GM10266 (cell line): ENCODE data around the gene POLK.
"Not testable (repeated sequence)": the region's sequence is repeated elsewhere in the genome, so short reads cannot be mapped to it uniquely, and the experiment has no call there.

ENCODE experiments used
- DNase-seq: peaks from one replicate; pipeline ENCODE4 v3.0.0; 2012; ENCODE audit errors: extremely low spot score
- TF ChIP-seq, protein P1 (sequence below): IDR thresholded peaks from 2 replicates; pipeline ENCODE4 v1.5.1; 2012; ENCODE audit warnings: mild to moderate bottlenecking, low read depth; ENCODE audit not compliant: control insufficient read depth, insufficient read depth; ENCODE audit errors: missing control alignments

The POLK gene

DNA sequence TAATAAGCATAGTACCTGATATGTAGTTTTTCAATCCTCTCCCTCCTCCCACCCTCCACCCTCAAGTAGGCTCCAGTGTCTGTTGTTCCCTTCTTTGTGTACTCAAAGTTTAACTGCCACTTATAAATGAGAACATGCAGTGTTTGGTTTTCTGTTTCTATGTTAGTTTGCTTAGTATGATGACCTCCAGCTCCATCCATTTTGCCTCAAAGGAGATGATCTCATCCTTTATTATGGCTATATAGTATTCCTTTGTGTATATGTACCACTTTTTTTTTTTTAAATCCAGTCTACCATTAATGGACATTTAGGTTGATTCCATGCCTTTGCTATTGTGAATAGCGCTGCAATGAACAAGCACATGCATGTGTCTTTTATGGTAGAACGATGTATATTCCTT is 20.5 kb downstream of the POLK start:
- TF ChIP-seq, protein P1, sequence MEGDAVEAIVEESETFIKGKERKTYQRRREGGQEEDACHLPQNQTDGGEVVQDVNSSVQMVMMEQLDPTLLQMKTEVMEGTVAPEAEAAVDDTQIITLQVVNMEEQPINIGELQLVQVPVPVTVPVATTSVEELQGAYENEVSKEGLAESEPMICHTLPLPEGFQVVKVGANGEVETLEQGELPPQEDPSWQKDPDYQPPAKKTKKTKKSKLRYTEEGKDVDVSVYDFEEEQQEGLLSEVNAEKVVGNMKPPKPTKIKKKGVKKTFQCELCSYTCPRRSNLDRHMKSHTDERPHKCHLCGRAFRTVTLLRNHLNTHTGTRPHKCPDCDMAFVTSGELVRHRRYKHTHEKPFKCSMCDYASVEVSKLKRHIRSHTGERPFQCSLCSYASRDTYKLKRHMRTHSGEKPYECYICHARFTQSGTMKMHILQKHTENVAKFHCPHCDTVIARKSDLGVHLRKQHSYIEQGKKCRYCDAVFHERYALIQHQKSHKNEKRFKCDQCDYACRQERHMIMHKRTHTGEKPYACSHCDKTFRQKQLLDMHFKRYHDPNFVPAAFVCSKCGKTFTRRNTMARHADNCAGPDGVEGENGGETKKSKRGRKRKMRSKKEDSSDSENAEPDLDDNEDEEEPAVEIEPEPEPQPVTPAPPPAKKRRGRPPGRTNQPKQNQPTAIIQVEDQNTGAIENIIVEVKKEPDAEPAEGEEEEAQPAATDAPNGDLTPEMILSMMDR = no peak

DNA sequence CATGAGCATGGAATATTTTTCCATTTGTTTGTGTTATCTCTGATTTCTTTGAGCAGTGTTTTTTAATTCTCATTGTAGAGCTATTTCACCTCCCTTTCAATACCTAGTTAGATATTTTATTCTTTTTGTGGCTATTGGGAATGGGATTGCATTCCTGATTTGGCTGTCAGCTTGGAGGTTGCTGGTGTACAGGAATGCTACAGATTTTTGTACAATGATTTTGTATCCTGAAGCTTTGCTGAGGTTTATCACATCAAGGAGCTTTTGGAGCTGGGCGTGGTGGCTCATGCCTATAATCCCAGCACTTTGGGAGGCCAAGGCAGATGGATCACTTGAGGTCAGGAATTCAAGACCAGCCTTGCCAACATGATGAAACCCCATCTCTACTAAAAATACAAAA is 22.0 kb downstream of the POLK start:
- DNase-seq = not testable (repeated sequence)

More for the DNA sequence above, 20.5 kb downstream of the POLK start:
- no peak for DNase-seq

DNA sequence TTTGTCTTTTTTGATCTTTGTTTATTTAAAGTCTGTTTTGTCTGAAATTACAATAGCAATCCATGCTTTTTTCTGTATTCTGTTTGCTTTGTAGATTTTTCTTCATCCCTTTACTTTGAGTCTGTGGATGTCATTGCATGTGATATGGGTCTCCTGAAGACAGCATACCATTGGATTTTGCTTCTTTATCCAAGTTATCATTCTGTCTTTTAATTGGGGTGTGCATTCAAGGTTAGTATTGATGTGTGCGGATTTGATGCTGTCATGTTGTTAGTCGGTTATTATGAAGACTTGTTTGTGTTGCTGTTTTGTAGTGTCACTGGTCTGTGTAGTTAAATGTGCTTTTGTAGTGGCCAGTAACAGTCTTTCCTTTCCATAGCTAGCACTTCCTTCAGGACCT is 23.0 kb downstream of the POLK start:
- DNase-seq = no peak
- TF ChIP-seq, protein P1 = no peak

- DNase-seq = no peak
Observed at GRCh38 chr5:75536147-75536546, 24.5 kb downstream of the POLK start.

GRCh38 chr5:75536694-75537360 is 25.1 kb downstream of the POLK start:
- no peak for DNase-seq
- TF ChIP-seq, protein P1 = no peak

More at GRCh38 chr5:75536147-75536546, 24.5 kb downstream of the POLK start:
- TF ChIP-seq, protein P1 = no peak

DNA sequence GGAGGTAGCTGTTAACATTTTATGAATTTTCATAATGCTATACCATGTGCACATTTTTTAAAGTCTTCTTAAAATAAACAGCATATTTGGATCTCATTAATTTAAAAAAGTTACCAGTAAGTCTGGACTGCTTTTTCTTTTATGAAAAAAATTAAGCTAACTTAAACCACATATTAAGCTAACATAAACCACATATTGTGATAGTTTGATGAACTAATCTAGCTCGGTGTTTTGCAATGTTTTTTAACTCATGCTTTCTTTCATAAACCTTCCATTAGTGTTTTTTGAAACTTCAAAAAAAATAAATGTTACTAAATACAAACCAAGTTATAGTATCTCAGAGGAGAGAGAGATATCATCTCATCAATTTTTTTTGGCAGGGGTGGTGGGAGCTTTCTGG is 26.5 kb downstream of the POLK start:
- DNase-seq = no peak
- TF ChIP-seq, protein P1 = no peak

DNA sequence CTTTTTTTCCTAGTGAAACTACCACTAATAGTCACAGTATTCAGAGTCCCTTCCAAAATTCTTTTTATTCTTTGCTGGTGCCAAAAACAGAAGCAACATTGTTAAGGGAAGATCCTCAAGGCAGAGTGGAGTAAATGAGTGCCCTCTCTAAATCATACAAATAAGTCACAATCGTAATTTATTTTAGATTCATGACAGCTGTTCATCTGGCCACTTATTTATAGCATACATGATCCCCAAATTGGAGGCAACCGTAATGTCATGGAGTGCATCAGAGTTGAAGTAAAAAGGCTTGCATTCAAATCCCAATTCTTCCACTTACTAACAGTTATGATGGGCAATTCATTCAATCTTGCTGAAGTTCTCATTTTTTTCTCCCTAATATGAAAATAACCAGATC is 33.4 kb downstream of the POLK start:
- TF ChIP-seq, protein P1 = no peak
- DNase-seq = no peak

GRCh38 chr5:75546830-75547229 is 35.1 kb downstream of the POLK start:
- no peak for DNase-seq
- TF ChIP-seq, protein P1 = no peak
